ENCODE data around the gene ERAS.

GRCh38 chrX:48815266-48815665 is 11.0 kb upstream of the ERAS start:
- TF ChIP-seq POLR2A (IDR thresholded peaks at IDR 0.05): no peak
- no peak for TF ChIP-seq CTCF (IDR thresholded peaks at IDR 0.05)
- no peak for TF ChIP-seq EP300 (IDR thresholded peaks at IDR 0.05)
